K562 (cell line): ENCODE measurements around the gene PRIM1. TPM values are rescaled to one million over a fixed set of nuclear protein-coding genes. Genes with fewer than 3 reads are reported as not detected.

Experiments
- ATAC-seq: fragments of 200-7000 bp; cut with Tn5 transposase; 3 replicates; pipeline ENCODE4 v1.9.1; 2020; ENCODE audit warnings: moderate library complexity
- BruUV-seq: library from RNA; stranded (reverse); fragments of 400-500 nt; replicated peaks from 2 replicates; lab custom pipeline; 2021; lab: Mats Ljungman, UMichigan
- CTCF ChIA-PET: fragments of 300-600 bp; formaldehyde crosslinking; extraction: SDS; loops from one replicate; lab custom pipeline; 2021; ENCODE audit warnings: low intra/inter-chr PET ratio; lab: Yijun Ruan, JAX
- POLR2A ChIA-PET: fragments of 300-600, 350-650 bp; sonication (Branson Sonifier 250); formaldehyde crosslinking; extraction: SDS; loops from one replicate; lab custom pipeline; 2021; ENCODE audit warnings: antibody characterized with exemption, inconsistent platforms; lab: Yijun Ruan, JAX
- DNase-seq, 4 experiments: peaks; one replicate each; pipeline versions ENCODE4 v3.0.0 to v3.0.0-alpha.2; 2011 to 2018; ENCODE audit warnings: low spot score in 3 of 4, mixed read lengths in 3 of 4; ENCODE audit errors: extremely low read depth in 1 of 4
- FAIRE-seq: peaks from 2 replicates; lab custom pipeline; 2011; peaks lifted over from hg19 to GRCh38; lab: Jason Lieb, UNC
- H2AFZ ChIP-seq: 2 replicates; pipeline ENCODE4 v1.6.0; 2011; ENCODE audit warnings: low read depth, low read length, control low read depth, inconsistent platforms
- H3K27ac ChIP-seq: fragments of 200-600 bp; 3 replicates; pipeline ENCODE4 v1.8.0; 2011; ENCODE audit warnings: low read depth, mild to moderate bottlenecking, control low read depth, inconsistent platforms, low read length, moderate library complexity, mixed read lengths; ENCODE audit errors: extremely low read depth
- H3K27me3 ChIP-seq, 2 experiments: fragments of 300-600 bp in 1 of 2; 2 replicates in 1 of 2; 3 replicates in 1 of 2; pipeline versions ENCODE4 v1.6.0 to v1.8.0; 2011; ENCODE audit warnings: inconsistent platforms in 2 of 2, low read length in 2 of 2, mild to moderate bottlenecking in 1 of 2, mixed read lengths in 1 of 2, moderate library complexity in 1 of 2; ENCODE audit not compliant: control insufficient read depth in 2 of 2, insufficient read depth in 2 of 2
- H3K36me3 ChIP-seq: fragments of 300-600 bp; 3 replicates; pipeline ENCODE4 v1.8.0; 2011; ENCODE audit warnings: mild to moderate bottlenecking, low read length, inconsistent platforms; ENCODE audit not compliant: control insufficient read depth, insufficient read depth
- H3K4me1 ChIP-seq, 2 experiments: fragments of 200-600 bp in 1 of 2; replicated peaks in 1 of 2; 2 replicates in 1 of 2; 3 replicates in 1 of 2; pipeline versions ENCODE4 v1.5.1 to v1.8.0; 2011; ENCODE audit warnings: inconsistent platforms in 2 of 2, low read length in 2 of 2, mild to moderate bottlenecking in 1 of 2, mixed read lengths in 1 of 2, moderate library complexity in 1 of 2; ENCODE audit not compliant: control insufficient read depth in 2 of 2, insufficient read depth in 2 of 2
- H3K4me2 ChIP-seq: 2 replicates; pipeline ENCODE4 v1.6.1; 2011; ENCODE audit warnings: low read length, control low read depth, inconsistent platforms, mixed read lengths; ENCODE audit not compliant: insufficient read depth
- H3K4me3 ChIP-seq: fragments of 200-600 bp; sonication (generic), shearing (Covaris generic); 2 replicates; pipeline ENCODE4 v1.5.1; 2016; ENCODE audit warnings: control low read depth, inconsistent platforms
- H3K79me2 ChIP-seq: fragments of 200-600 bp; 3 replicates; pipeline ENCODE4 v1.8.0; 2011; ENCODE audit warnings: low read length, inconsistent platforms; ENCODE audit not compliant: control insufficient read depth, insufficient read depth
- H3K9ac ChIP-seq, 2 experiments: 2 replicates each; pipeline versions ENCODE4 v1.6.0 to v1.6.1; 2011; ENCODE audit warnings: low read depth in 2 of 2, low read length in 2 of 2, control low read depth in 1 of 2, inconsistent platforms in 1 of 2, mild to moderate bottlenecking in 1 of 2, mixed read lengths in 1 of 2; ENCODE audit not compliant: insufficient read depth in 1 of 2
- H3K9me1 ChIP-seq: one replicate; pipeline ENCODE4 v1.6.0; 2011; ENCODE audit warnings: inconsistent platforms, mild to moderate bottlenecking, low read length, moderate library complexity; ENCODE audit not compliant: control insufficient read depth, insufficient read depth
- H3K9me3 ChIP-seq: replicated peaks from 2 replicates; pipeline ENCODE4 v1.5.1; 2011; ENCODE audit warnings: low read depth, low read length, inconsistent platforms; ENCODE audit not compliant: control insufficient read depth, insufficient read depth
- H4K20me1 ChIP-seq: replicated peaks from 2 replicates; pipeline ENCODE4 v1.6.1; 2011; ENCODE audit warnings: low read length, inconsistent platforms, mixed read lengths; ENCODE audit not compliant: control insufficient read depth, insufficient read depth
- EWSR1 ChIP-seq: fragments of 450-650 bp; IDR thresholded peaks from 2 replicates; pipeline ENCODE4 v1.6.1; 2018; ENCODE audit warnings: borderline replicate concordance, mild to moderate bottlenecking, low read depth, moderate library complexity; ENCODE audit not compliant: partially characterized antibody
- GABPB1 ChIP-seq: sonication (generic); formaldehyde crosslinking; IDR thresholded peaks from 2 replicates; pipeline ENCODE4 v1.8.0; 2022; ENCODE audit warnings: mild to moderate bottlenecking, missing genetic modification reagents
- GATAD2B ChIP-seq: fragments of 450-650 bp; IDR thresholded peaks from 2 replicates; pipeline ENCODE4 v1.6.1; 2017; ENCODE audit warnings: mild to moderate bottlenecking, borderline replicate concordance
- GTF2A2 ChIP-seq: IDR thresholded peaks from 2 replicates; pipeline ENCODE4 v1.6.1; 2016; ENCODE audit warnings: mild to moderate bottlenecking, missing genetic modification characterization, missing compliant biosample characterization
- HOXB6 ChIP-seq: fragments of 250-450 bp; sonication (Bioruptor Pico); IDR thresholded peaks from 2 replicates; pipeline ENCODE4 v1.5.1; 2022; ENCODE audit warnings: mild to moderate bottlenecking, borderline replicate concordance
- MYC ChIP-seq, 2 experiments: fragments of 250-450 bp in 1 of 2; sonication (Bioruptor Pico) in 1 of 2; IDR thresholded peaks; 2 replicates each; pipeline versions ENCODE4 v1.5.1 to v1.6.1; 2012 to 2021; ENCODE audit warnings: low read depth in 2 of 2, borderline replicate concordance in 1 of 2, improper control_type of control experiment in 1 of 2, low read length in 1 of 2, mild to moderate bottlenecking in 1 of 2, moderate library complexity in 1 of 2
- NFIC ChIP-seq: fragments of 450-650 bp; IDR thresholded peaks from 2 replicates; pipeline ENCODE4 v1.6.1; 2017; ENCODE audit warnings: mild to moderate bottlenecking, inconsistent platforms
- POLR2G ChIP-seq: fragments of 200-400 bp; formaldehyde crosslinking; IDR thresholded peaks from 2 replicates; pipeline ENCODE4 v1.6.1; 2017; ENCODE audit warnings: low read depth, mild to moderate bottlenecking, antibody characterized with exemption, low read length, moderate library complexity
- RNF219 ChIP-seq: fragments of 250-450 bp; sonication (Bioruptor Pico); IDR thresholded peaks from 2 replicates; pipeline ENCODE4 v1.5.0; 2022; ENCODE audit warnings: mild to moderate bottlenecking
- SIN3A ChIP-seq, 2 experiments: fragments of 150-350 bp in 1 of 2; IDR thresholded peaks; 2 replicates each; pipeline ENCODE4 v1.6.1; 2011 to 2016; ENCODE audit warnings: borderline replicate concordance in 2 of 2, low read depth in 2 of 2, low read length in 2 of 2, mild to moderate bottlenecking in 2 of 2, moderate library complexity in 2 of 2; ENCODE audit not compliant: control insufficient read depth in 1 of 2
- ZBTB43 ChIP-seq: sonication (generic); formaldehyde crosslinking; IDR thresholded peaks from 2 replicates; pipeline ENCODE4 v1.8.0; 2023; ENCODE audit warnings: mild to moderate bottlenecking, missing genetic modification reagents
- ZNF12 ChIP-seq: sonication (generic); formaldehyde crosslinking; IDR thresholded peaks from 2 replicates; pipeline ENCODE4 v1.4.0; 2020; ENCODE audit warnings: mild to moderate bottlenecking, missing genetic modification reagents
- ZNF740 ChIP-seq, 3 experiments: fragments of 200-800 bp in 1 of 3; sonication (Bioruptor generic) in 1 of 3; sonication (generic) in 1 of 3; formaldehyde crosslinking in 1 of 3; IDR thresholded peaks; 2 replicates each; pipeline versions ENCODE4 v1.6.1 to v1.8.0; 2016 to 2022; ENCODE audit warnings: mild to moderate bottlenecking in 2 of 3, missing compliant biosample characterization in 2 of 3, missing genetic modification characterization in 2 of 3, missing genetic modification reagents in 1 of 3
- ZSCAN29 ChIP-seq: fragments of 450-650 bp; IDR thresholded peaks from 2 replicates; pipeline ENCODE4 v1.6.1; 2017
- WGBS: fragments of 100-300 bp; shearing (Covaris generic); methylation state at CpG from one replicate; pipeline ENCODE4 v1.1.6; 2016; ENCODE audit warnings: low coverage, mixed read lengths; ENCODE audit not compliant: insufficient coverage; ENCODE audit errors: missing lambda C conversion rate; 5-methylcytosine and 5-hydroxymethylcytosine counted together
- in situ Hi-C: fragments of 300-500 bp; cut with MboI; formaldehyde crosslinking; loops from 4 replicates; pipeline ENCODE4 v1.15.0; 2018; ENCODE audit warnings: inconsistent platforms, mixed read lengths
- intact Hi-C: fragments of 100-400 bp; cut with micrococcal nuclease; formaldehyde crosslinking; loops from 2 replicates; pipeline ENCODE4 v1.14.2; 2022
- polyA plus RNA-seq, 8 experiments: library from polyadenylated mRNA; depleted of rRNA in 4 of 8; stranded (reverse) in 5 of 8; unstranded in 3 of 8; fragments of >200 nt; fragmentation: Nextera tagmentation in 2 of 8; fragmentation: Illumina TruSeq in 1 of 8; extraction: Ambion mirVana in 2 of 8; extraction: Trizol in 1 of 8; gene quantifications; 2 replicates each; pipeline versions ENCODE4 v1.2.1 to v1.2.3, GENCODE V29; 2011 to 2014; ENCODE audit warnings: inconsistent platforms in 1 of 8, missing spikeins in 1 of 8
- total RNA-seq, 7 experiments: library from RNA; depleted of rRNA in 6 of 7; stranded (reverse); fragments of >200 nt in 6 of 7; fragmentation: Illumina TruSeq in 2 of 7; extraction: Trizol in 2 of 7; gene quantifications; 2 replicates each; pipeline versions ENCODE4 v1.2.1 to v1.2.3, GENCODE V29; 2011 to 2021; ENCODE audit warnings: low replicate concordance in 1 of 7

PRIM1 gene
- total and polyA plus RNA-seq, 9 of the 15 experiments (the other 6 are each of a cell fraction or from before 2014, with no cell fraction given): 67.2 to 179 (median 140) TPM

GRCh38 chr12:56688129-56688845 lies 63.8 kb downstream of the PRIM1 start, which contains the start of gene PTGES3:
TSS of gene PTGES3 (minus strand) at chr12:56688284. CDS start at chr12:56687999, 285 bp downstream.
- peak within 1 kb of the TSS; percentile 97 for H3K4me3 ChIP-seq
- WGBS: under 1% methylated on average over 33 of the region's 64 CpGs
- H3K4me2 ChIP-seq: peak within 1 kb of the TSS; percentile 96
- H3K36me3 ChIP-seq: peaks cover 30% of the 10 kb centered on the region
- H3K79me2 ChIP-seq: peaks cover 64% of the 10 kb centered on the region
- FAIRE-seq: peak; percentile 84
- peaks cover 0 to 25% of the 10 kb centered on the region in 2 experiments; a peak in 4 of 5 replicates for H3K4me1 ChIP-seq
- H3K9me1 ChIP-seq: no peaks in the 10 kb centered on the region
- H2AFZ ChIP-seq: peak within 1 kb of the TSS; percentile 77
- CTCF ChIA-PET: no interaction called here
- H3K27me3 ChIP-seq: no peaks in the 10 kb centered on the region
- peak; percentile 74 for ATAC-seq
- H3K27ac ChIP-seq: peak within 1 kb of the TSS; percentile 99
- in situ Hi-C loops (no loop called here), intact Hi-C loops (loop anchor here (1.0 to 2.0 kb wide), 4 partner anchors 11 to 65 kb away; partner anchors contain the start of genes NACA and PRIM1)
- no TSS peak for BruUV-seq
- H3K9ac ChIP-seq: peak within 1 kb of the TSS; percentile 100
- no peaks in the 10 kb centered on the region for H3K9me3 ChIP-seq
- peaks cover 11% of the 10 kb centered on the region for H4K20me1 ChIP-seq
- POLR2A ChIA-PET: interaction anchor here (0.6 to 4.4 kb wide), 21 partner anchors 10 to 465 kb away, joined by 3 to 25 read pairs (median 5); partner anchors contain the start of genes ATP5F1B, LRP1, NACA and PRIM1
- peak; percentile 93 to 99 (median 96) for DNase-seq
- TF ChIP-seq GABPB1 (CRISPR knock-in tag) (peak; percentile 66), ZBTB43 (CRISPR knock-in tag) (0 out of 2 replicates have a peak, but pooled peaks have one; percentile 24), NFIC (peak; percentile 56), ZNF12 (CRISPR knock-in tag) (no peak), MYC (IDR thresholded peaks at IDR 0.05; ENCODE audit: low read depth, low read length) (peak; percentile 99), MYC (CRISPR knock-in tag; IDR thresholded peaks at IDR 0.05; ENCODE audit: borderline replicate concordance, low read depth) (peak; percentile 60; the same call in 1 of the 2 replicates), ZNF740 (CRISPR knock-in tag; IDR thresholded peaks at IDR 0.05) (peak; percentile 13; the same call in 1 of the 2 replicates), ZNF740 (tag; IDR thresholded peaks at IDR 0.05) (no peak), GTF2A2 (tag) (no peak), POLR2G (peak; percentile 93), ZSCAN29 (0 out of 2 replicates have a peak, but pooled peaks have one; percentile 48), EWSR1 (no peak), HOXB6 (CRISPR knock-in tag) (peak; percentile 56; the same call in 1 of the 2 replicates), RNF219 (CRISPR knock-in tag) (0 out of 2 replicates have a peak, but pooled peaks have one; percentile 75), GATAD2B (peak; percentile 55; the same call in 1 of the 2 replicates), SIN3A (IDR thresholded peaks at IDR 0.05; ENCODE audit: borderline replicate concordance in 2 of 2, control insufficient read depth in 1 of 2, low read depth in 2 of 2, low read length in 2 of 2) (peak in 1 of 2 experiments; percentile 76; a peak in 2 of 4 replicates)
